HL-60/S4 treated with retinoic acid at 250 ng/mL for 4 days and 3 days (cell line): ENCODE measurements around the gene INPP4A.

Experiments used
- in situ Hi-C: fragments of 300-500 bp; cut with MboI; formaldehyde crosslinking; loops from 2 replicates; pipeline ENCODE4 v1.7.0; 2022; ENCODE audit warnings: low sequenced_read_pairs

Gene INPP4A

DNA sequence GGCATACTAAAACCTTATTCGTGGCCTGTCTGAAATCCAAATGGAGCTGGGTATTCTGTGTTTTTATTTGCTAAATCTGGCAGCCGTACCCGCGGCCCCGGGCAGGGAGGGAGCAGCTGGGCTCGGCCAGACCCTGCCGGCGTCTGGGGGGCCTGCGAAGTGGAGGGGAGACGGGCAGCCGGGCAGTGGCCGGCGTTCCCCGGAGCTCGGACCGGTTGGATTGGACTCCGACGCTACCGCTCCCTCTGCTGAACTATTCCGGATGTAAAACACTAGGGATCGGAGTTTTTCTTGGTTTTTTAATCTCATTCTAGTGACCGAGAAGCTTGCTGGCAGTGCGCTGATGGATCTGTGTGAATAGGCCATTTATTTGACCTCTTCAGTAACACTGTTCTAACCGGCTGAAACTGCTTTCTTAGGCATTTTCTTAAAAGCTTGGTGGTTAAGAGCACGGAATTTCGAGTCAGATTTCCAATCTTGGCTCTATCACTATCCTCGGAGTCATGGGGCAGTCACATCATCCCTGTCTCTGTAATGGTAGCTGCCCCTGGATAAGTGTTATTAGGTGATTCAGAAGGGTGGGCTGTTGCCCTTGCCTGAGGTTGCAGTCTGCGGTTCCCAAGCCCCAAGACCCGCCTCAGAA is 164.4 kb downstream of the INPP4A start:
- in situ Hi-C loops, result no loop called here

DNA sequence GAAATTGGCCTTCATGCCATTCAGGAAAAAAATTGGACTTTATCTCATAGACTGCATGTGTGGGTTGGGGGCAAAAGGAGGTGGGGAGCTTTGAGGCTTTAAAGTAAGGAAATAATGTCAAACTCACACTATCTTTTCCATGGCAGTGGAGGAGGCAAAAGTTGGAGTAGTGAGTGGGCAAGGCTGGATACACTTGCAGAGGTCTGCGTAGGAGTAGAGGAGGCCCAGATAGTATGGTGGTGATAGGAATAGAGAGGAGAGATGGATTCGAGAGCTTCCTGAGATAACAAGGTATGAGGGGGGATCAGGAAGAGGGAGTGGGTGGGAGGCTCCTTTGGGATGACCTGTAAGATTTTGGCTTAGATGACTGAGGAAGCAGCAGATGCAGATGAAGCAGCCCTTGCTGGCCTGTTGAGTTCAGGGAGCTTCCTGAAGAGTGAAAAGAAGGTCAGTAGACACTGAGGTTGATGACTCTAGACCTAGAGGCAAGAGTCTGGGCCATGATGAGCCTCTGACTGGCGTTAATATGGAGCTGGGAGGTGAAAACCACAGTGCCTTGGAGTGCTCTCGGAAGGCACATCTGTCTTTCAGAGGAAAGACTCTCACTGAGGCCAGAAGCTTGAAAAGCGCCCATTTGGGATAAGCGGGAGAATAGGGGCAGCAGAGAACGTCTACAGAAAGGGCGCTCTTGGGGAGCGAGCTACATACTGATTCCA is 169.5 kb downstream of the INPP4A start:
- in situ Hi-C loops, result no loop called here

DNA sequence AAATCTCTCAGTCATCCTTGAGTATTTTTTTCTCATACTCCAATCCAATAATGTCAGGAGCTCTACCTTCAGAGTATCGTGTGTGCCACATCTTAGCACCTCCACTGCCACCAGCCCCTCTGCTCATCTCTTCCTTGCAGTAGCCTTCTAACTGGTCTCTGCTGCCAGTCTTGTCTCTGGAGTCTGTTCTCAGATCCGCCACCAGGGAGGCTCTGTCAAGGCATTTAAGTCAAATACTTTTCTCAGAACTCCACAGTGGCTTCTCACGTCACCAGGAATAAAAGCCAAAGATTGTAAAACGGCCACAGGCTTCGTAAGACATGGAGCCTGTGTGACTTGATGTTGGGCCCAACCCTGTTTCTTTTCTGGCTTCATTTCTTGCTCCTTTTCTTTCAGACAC is 170.8 kb downstream of the INPP4A start:
- in situ Hi-C loops, result no loop called here

DNA sequence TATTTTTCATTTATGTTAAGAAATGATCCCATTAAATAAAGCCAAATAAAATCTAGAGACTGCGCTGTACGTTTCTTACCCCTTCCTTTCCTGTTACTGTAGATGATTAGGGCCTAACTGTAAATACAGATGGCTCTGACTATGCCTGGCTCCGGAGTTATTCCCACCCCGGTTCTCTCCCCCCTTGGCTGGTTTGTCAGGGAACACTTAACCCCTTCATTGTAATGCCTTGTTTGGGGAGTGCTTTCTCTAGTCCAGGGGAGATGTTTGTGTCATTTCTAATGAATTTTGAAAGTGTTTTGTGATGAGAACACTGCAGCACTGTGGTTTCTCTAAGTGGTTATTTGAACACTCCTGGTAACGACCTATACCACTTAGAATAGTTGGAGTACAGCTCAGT is 172.5 kb downstream of the INPP4A start:
- in situ Hi-C loops, result no loop called here

DNA sequence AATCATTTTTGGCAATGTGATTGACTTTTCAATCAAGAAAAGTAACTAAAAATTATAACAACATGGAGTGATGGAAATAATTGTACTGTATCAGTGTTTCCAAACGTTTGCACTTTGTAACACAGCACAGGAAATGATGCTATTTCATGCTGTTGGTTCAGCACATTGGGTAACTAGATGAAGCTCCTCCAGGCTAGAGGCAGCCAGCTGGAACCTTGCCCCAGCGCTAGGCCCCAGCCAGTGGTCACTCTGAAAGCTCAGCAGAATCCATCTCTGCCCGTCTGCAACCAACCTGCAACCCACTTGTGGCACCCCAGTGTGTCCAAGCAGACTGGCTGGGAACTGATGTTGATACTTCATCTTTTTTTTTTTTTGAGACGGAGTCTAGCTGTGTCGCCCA is 179.0 kb downstream of the INPP4A start:
- in situ Hi-C loops, result no loop called here

DNA sequence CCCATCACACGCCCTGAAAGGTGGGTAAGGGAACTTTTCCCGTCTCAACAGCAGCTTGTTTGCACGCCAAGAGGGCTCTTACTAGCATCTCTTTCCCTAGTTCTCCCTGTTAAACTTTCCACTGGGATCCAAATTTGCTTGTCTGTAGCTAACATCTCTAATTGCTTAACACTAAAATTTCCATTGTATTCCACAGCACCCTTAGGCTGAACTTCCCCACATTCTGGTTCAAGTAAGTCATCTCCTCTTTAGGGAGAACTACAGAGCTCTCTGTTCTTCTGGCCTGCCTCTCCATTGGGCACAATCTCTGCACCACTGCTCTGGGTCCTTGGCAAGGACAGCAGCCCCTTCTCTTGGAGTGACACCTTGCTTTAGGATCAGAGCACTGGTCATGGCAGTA is 187.7 kb downstream of the INPP4A start:
- in situ Hi-C loops, result no loop called here

DNA sequence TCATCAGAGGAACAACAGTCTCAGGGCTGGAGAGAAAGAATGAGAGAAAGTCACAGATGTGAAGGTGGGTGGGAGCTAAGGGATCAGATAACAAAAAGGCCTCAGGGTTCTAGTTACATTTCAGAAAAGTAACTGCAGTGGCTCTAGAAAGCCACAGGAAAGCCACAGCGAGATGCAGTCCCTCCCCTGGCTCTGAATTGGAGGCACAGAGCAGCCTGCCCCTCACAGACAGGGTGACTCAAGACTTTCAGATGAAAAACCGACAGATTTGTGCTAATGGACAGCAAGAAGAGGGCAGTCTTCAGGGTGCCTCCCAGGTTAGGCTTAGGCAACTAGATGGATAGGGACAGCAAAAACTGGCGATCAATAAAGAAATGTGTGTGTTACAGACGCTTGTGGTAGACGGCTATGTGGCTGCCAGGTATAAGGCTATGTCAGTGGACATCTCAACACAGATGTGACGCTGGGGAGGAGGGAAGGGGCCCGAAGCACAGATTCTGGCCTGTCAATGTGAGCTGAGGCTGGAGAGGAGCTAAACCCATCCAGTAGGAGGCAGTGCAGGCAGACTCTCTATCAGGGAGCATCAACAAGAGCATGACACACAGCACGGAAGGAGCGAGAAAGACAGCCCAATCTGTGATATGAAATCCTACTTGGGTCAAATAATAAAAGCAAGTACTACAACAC is 189.9 kb downstream of the INPP4A start:
- in situ Hi-C loops, result no loop called here

DNA sequence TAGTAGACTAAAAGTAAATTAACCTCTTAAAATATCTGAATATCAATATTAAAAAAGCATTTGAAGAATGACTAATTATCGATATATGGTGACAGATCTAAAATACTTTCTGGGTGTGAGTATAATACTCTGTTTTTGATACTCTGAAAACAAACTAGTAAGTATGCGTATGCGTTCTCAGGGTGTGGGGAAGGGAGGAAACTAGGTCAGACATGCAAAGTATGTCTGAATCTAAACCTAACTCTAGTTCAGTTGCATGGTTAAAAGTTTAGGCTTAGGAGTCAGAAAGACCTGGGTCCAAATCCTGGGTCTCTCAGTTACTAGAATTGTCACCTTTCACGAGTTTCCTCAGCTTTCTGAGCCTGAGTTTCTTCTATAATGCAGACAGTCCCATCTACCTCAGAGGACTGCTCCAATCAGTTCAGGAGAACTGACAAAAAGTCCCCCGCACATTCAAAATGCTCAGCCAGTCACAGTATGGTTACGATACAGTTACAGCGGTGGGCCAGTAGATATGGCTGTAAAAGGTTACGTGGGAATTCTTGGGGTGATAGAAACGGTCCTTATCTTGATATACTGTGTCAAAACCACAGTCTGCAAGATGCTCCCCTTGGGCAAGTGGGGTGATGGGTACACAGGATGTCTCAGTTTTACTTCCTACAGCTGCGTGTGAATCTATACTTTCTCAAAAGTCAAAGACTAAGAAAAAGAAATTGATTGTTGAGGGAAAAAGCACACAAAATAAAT is 192.9 kb downstream of the INPP4A start:
- in situ Hi-C loops, result no loop called here

DNA sequence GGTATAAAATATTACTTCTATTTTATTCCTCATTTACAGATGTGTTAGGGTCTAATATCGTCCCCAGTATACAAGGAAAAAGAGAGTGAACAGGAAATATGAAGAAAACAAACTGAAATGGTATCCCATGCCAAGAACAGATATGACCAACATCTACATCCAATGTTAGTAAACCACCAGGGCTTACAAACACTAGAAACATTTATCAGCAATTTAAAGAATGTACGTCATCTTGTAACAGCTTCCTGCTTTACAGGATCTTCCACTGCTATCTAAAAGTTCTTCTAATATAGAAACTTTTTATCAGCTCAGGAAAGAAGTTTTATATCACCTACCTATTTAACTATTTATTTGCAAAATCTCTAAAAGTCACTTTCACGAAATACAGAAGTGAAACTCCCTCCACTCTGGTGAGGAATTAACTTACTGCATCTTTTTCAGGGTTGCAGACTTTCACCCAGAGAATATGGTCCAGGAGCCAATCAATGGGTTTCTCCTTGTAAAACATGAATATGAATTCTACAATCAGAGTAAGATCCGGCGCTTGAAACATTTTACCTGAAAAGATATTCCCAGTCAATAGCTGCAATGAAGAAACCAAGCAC is 198.9 kb downstream of the INPP4A start:
- in situ Hi-C loops, result no loop called here
